ENCODE measurements around the gene BCL2.

BCL2 gene

GRCh38 chr18:63126134-63127069, 193.2 kb downstream of the BCL2 start:
- DNase-seq (ENCODE audit: low read depth in 3 of 3, low spot score in 1 of 3): no peak

DNA sequence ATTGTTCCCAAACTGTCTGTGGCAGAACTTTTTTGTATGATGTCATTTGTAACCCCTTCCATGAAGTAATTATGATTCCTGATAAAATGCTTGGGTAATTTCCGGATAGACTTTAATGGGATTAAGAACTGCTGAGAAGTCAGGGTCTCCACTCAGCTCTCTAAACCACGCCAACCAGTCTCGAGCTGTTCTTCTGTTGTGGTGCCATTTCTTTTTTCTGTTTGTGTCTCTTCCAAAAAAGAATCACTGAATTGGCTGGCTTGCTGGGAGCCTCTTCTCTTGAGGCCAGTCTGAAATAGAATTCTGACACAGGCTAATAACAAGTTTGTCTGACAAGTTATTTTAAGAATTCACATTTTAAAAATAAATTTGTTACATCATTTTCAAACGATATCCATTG, 198.9 kb downstream of the BCL2 start:
- DNase-seq (ENCODE audit: low read depth in 3 of 3, low spot score in 1 of 3): no peak

DNA sequence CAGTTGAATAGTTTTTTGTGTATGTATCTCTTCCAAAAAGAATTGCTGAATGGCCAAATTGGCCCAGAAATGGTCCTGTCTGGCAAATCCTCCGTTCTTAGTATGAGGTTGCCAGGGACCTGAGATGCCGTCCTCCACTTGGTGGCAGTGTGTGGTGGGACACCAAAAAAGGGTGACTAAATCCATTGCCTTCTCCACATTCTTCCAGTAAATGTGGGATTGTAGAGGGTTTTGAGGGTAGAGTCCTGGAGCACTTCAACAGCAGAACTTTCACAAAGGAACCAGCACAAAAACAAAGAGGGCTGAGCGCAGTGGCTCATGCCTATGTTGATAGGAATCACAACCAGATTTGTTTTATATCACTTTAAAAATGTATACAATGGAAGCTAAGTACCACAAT, 199.9 kb downstream of the BCL2 start:
- DNase-seq (ENCODE audit: low read depth in 3 of 3, low spot score in 1 of 3): no peak

GRCh38 chr18:63113899-63114565, 205.5 kb downstream of the BCL2 start:
- no peak for DNase-seq (ENCODE audit: low read depth in 3 of 3, low spot score in 1 of 3)

- no peak for DNase-seq (ENCODE audit: low read depth in 3 of 3, low spot score in 1 of 3)
Measured at GRCh38 chr18:63112706-63113105, 206.9 kb downstream of the BCL2 start.

DNA sequence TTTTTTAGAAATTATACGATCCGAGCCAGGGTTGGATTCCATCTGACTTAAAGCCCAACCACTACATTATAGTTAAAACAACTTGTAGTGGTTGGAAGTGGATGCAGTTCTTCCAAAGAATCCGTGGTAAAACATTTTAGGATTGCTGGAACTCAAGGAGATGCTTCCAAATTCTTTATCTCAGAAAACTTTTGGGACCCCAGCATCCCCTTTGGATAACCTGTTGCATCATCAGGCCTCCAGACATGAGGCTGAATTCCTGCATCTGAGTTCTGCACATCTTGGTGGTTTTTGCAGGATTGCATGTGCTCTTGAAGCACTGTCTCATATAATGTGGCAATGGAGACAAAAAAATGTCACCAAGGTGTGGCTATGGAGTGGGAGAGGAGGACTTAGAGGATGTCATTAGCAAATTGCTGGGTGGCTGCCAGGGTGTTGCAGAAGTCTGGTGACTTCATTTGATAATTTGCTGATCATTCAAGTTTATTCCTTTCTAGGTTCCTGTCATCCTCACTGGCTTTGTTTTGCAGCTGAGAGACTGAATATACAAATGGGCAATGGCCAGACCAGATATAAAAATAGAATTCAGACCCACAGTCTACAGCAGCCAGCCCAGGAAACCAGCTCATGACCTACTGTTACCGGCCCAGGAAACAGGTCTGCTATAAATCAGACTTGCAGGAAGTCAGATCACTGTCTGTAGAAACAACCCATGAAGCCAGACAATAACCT, 207.7 kb downstream of the BCL2 start:
- DNase-seq (ENCODE audit: low read depth in 3 of 3, low spot score in 1 of 3): no peak

- DNase-seq (ENCODE audit: low read depth in 3 of 3, low spot score in 1 of 3): no peak
Measured at GRCh38 chr18:63109802-63110201, 209.8 kb downstream of the BCL2 start.

DNA sequence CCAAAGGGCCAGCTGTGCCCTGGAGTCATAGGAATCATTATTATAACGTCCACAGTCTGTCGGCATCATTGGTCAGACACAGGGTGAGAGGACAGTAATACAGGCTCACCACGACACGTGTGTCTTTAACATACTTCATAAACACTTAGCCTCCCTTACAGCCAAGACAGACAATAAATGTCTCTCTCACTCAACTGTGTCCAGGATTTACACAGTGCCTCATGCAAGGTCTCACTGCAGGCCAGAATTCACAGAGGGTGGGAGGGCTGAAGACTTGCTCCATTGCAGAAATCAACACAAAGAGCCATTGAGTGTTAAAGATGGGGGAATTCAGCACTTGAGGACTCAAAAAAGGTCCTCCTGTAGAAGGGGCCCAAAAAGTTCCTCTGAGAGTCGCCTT, 210.5 kb downstream of the BCL2 start:
- no peak for DNase-seq (ENCODE audit: low read depth in 3 of 3, low spot score in 1 of 3)

DNA sequence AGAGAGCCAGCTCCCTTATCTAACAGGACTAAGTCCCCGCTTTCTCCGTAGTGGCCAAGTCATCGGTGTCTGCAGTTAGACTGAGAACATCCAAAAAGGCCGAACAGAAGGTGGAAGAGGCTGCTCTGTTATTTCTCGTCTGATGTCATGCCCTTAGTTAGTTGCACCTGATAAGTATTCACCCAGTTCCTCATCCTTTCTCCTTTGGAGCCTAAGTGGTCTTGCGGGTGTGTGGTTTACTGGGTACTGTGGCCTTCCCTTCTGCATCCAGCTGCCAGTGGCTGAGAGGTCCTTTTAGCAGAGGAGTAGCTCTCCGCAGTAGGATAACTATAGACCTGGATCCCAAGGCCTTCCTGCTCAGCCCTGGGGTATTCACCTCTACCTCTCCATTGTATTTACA, 211.6 kb downstream of the BCL2 start:
- DNase-seq (ENCODE audit: low read depth in 3 of 3, low spot score in 1 of 3): no peak

DNA sequence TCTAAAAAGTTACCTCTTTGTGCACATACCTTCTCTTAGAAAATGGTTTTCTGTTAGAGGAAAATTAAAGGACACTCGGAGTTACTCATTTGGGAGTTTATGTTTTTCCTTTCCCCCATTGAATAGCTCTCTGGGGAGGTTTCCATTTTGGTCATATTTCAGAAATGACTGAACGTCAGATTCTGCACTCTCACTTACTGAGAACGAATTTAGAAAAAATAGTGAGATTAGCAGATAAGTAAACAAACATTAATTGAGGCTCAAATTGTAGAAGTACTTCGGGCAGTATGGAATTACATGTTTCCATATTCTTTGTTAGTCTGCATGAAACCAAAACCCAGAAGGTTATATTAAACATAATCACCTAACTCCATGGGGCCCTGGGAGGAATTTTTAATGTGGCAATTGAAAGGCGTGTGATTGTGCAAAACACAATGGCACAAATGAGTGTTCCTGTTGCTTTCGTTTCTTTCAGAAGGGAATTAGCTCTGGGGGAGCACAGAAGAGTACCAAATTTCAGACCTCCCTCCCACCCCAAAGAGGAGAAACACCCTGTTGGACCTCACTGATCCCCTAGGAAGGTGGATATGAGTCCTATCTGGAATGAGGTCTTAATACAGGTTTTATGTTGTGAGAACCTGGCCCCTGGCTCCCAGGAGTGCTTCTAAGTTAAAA, 212.3 kb downstream of the BCL2 start:
- no peak for DNase-seq (ENCODE audit: low read depth in 3 of 3, low spot score in 1 of 3)

- DNase-seq (ENCODE audit: low read depth in 3 of 3, low spot score in 1 of 3): no peak
Measured at GRCh38 chr18:63106727-63107126, 212.8 kb downstream of the BCL2 start.

DNA sequence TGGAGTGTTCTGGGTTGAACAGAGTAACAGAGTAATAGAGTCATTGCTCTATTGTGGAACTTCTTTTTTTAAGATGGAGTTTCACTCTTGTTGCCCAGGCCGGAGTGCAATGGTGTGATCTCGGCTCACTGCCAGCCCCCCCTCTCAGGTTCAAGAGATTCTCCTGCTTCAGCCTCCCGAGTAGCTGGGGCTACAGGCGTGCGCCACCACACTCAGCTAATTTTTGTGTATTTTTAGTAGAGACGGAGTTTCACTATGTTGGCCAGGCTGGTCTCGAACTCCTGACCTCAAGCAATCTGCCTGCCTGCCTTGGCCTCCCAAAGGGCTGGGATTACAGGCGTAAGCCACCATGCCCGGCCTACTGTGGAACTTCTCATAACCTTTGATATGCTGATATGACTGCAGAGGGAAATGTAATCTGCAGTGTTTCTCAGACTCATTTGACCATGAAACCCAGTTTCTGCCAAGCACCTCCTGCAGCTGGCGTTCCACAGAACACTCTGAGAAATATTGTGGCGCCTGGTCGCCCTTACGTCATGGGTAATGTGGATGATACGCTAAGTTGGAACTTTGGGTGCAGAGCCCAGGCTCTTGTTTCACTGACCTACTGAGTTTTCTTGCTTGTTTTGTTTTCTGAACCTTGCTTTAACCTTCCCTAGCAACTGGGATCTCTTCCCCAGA, 213.8 kb downstream of the BCL2 start:
- DNase-seq (ENCODE audit: low read depth in 3 of 3, low spot score in 1 of 3): no peak

- no peak for DNase-seq (ENCODE audit: low read depth in 3 of 3, low spot score in 1 of 3)
Measured at GRCh38 chr18:63104868-63105267, 214.7 kb downstream of the BCL2 start.

DNA sequence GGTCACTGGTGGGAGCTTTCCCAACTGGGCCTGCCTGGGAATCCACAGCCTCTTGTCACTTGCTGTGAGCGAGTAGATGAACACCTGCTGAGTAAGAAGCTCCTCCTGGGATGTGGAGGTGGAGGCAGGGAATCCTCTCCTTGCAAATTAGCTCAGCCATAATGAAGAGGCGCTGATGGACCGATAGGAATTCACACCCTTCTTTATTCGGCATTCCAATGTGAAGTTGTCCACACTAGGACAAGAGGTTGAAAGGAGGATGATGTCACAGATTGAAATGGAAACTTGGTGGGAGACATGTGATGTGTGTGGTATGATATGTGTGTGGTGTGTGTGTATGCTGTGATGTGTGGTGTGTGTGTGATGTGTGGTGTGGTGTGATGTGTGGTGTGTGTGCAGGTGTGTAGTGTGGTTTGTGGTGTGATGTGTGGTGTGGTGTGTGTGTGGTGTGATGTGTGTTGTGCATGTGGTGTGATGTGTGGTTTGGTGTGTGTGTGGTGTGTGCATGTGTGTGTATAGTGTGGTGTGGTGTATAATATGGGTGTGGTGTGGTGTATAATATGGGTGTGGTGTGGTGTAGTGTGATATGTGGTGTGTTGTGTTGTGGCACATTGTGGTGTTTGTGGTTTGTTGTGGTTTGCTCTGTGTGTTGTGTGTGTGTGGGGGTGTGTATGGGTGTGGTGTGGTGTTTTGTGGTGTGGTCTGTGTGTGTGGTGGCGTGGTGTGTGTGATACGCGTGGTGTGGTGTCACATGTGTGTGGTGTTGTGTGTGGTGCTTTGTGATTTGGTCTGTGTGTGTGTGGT, 216.4 kb downstream of the BCL2 start:
- DNase-seq (ENCODE audit: low read depth in 3 of 3, low spot score in 1 of 3): no peak

GRCh38 chr18:63100630-63101055, 218.9 kb downstream of the BCL2 start:
- no peak for DNase-seq (ENCODE audit: low read depth in 3 of 3, low spot score in 1 of 3)

DNA sequence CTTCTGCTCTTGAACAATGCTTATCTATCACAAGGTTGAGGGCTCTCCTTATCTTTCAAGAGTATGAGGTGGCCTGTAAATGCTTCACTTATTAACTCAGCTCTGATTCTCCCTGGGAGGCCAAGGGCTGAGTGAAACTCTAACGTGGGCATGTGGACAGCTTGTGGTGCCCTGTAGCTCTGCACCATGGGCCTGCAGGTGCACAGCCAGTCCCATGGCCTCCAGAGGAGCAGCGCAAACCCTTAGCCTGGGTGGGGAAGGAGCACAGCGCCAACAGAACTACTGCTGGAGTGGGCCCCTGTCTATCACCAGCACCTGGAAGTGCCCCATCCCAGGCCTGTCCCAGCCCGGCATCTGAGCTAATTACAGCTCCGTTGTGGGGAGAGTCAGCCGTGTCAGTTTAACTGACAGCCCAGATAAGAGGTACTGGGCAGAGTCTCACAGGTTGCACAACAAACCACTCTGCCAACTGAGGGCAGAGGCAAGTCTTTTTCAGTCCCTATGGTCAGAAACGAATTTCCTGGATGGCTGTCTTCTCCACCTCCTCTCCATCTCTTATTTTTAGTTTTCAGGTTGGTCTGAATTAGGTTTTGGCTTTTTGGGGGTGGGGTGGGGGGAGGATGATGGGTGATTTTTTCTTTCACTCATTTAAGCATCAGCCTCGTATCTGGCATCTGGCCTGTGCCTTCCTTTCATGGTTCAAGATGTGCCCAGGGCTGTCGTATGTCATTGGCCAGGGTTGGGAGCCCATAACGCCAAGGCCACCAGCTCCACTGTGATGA, 219.5 kb downstream of the BCL2 start:
- no peak for DNase-seq (ENCODE audit: low read depth in 3 of 3, low spot score in 1 of 3)

- no peak for DNase-seq (ENCODE audit: low read depth in 3 of 3, low spot score in 1 of 3)
Measured at GRCh38 chr18:63099091-63099840, 220.3 kb downstream of the BCL2 start.

Measured in stimulated activated CD4-positive, alpha-beta T cell treated with anti-CD3 and anti-CD28 coated beads, TNF-alpha, amount 100 ng/mL, for 1 hour (primary cell).